AG09309 (cell line): ENCODE results near the gene DDX3X.
"Not testable (repeated sequence)": the region's sequence is repeated elsewhere in the genome, so short reads cannot be mapped to it uniquely, and the experiment has no call there.

Experiments used
- DNase-seq: peaks from one replicate; pipeline ENCODE4 v3.0.0-alpha.2; 2010; ENCODE audit warnings: low read depth
- H3K4me3 ChIP-seq: 2 replicates; pipeline ENCODE4 v1.5.1; 2011; ENCODE audit warnings: mild to moderate bottlenecking, low read depth, low read length, moderate library complexity; ENCODE audit not compliant: control insufficient read depth
- CTCF ChIP-seq: IDR thresholded peaks from 2 replicates; pipeline ENCODE4 v1.5.1; 2011; ENCODE audit warnings: mild to moderate bottlenecking, low read depth, low read length, inconsistent platforms; ENCODE audit not compliant: insufficient read depth, control insufficient read depth; ENCODE audit errors: missing control alignments

The DDX3X gene

GRCh38 chrX:41313419-41313818, 20.5 kb upstream of the DDX3X start:
- no peak for TF ChIP-seq CTCF
- peak; percentile 71 for DNase-seq
- no peak overlapping the region for H3K4me3 ChIP-seq

GRCh38 chrX:41314204-41314603, 19.8 kb upstream of the DDX3X start:
- no peak for TF ChIP-seq CTCF
- DNase-seq: no peak
- H3K4me3 ChIP-seq: no peak overlapping the region

- no peak for DNase-seq
- TF ChIP-seq CTCF: no peak
- no peak overlapping the region for H3K4me3 ChIP-seq
Measured at GRCh38 chrX:41314881-41315280, 19.1 kb upstream of the DDX3X start.

- H3K4me3 ChIP-seq, DNase-seq: not testable (repeated sequence)
Measured at GRCh38 chrX:41316266-41316665, 17.7 kb upstream of the DDX3X start.

GRCh38 chrX:41317477-41318208, 16.3 kb upstream of the DDX3X start:
- H3K4me3 ChIP-seq: no peak overlapping the region
- TF ChIP-seq CTCF: no peak
- DNase-seq: peak; percentile 62

- no peak for TF ChIP-seq CTCF
- DNase-seq: no peak
- no peak overlapping the region for H3K4me3 ChIP-seq
Measured at GRCh38 chrX:41320393-41320792, 13.6 kb upstream of the DDX3X start.

- no peak overlapping the region for H3K4me3 ChIP-seq
- TF ChIP-seq CTCF: no peak
- DNase-seq: no peak
Measured at GRCh38 chrX:41322821-41323603, 10.9 kb upstream of the DDX3X start.
